Thyroid gland (tissue), 4 donors: ENCODE data around the gene DSG3.

ENCODE experiments used
- CTCF ChIP-seq, 6 experiments: fragments of 200-600 bp in 3 of 6; fragments of 450-650 bp in 3 of 6; sonication (generic) in 3 of 6; IDR thresholded peaks; one replicate each; pipeline ENCODE4 v1.5.1; 2016 to 2019; ENCODE audit warnings: antibody characterized with exemption in 6 of 6, mild to moderate bottlenecking in 2 of 6, inconsistent platforms in 1 of 6, moderate library complexity in 1 of 6
- POLR2A ChIP-seq, 2 donors: fragments of 450-650 bp; IDR thresholded peaks; one replicate each; pipeline ENCODE4 v1.6.1; 2017; ENCODE audit warnings: antibody characterized with exemption in 2 of 2, mild to moderate bottlenecking in 2 of 2, moderate library complexity in 1 of 2

GRCh38 chr18:31487246-31488015 is 39.9 kb downstream of the DSG3 start:
- TF ChIP-seq POLR2A (IDR thresholded peaks at IDR 0.05) (no peak), CTCF (IDR thresholded peaks at IDR 0.05) (no peak)
